HepG2 (cell line): Measurements from ENCODE around the gene TMEM258. TPM values are rescaled to one million over a fixed set of nuclear protein-coding genes. Genes with fewer than 3 reads are reported as not detected.

Source experiments
- CENPT ChIP-seq: sonication (generic); formaldehyde crosslinking; IDR thresholded peaks from 2 replicates; pipeline ENCODE4 v1.8.0; 2022; ENCODE audit warnings: low read depth, mild to moderate bottlenecking, moderate library complexity, missing genetic modification reagents
- HNF4G ChIP-seq, 2 experiments: sonication (generic) in 1 of 2; formaldehyde crosslinking in 1 of 2; IDR thresholded peaks; 2 replicates each; pipeline versions ENCODE4 v1.4.0 to v1.6.1; 2011 to 2020; ENCODE audit warnings: borderline replicate concordance in 2 of 2, low read depth in 2 of 2, mild to moderate bottlenecking in 2 of 2, low read length in 1 of 2, missing genetic modification reagents in 1 of 2, moderate library complexity in 1 of 2
- PHF8 ChIP-seq: sonication (generic); formaldehyde crosslinking; IDR thresholded peaks from 2 replicates; pipeline ENCODE4 v1.5.0; 2020; ENCODE audit warnings: missing genetic modification reagents
- POLR2AphosphoS5 ChIP-seq: IDR thresholded peaks from 2 replicates; pipeline ENCODE4 v1.6.1; 2012; ENCODE audit warnings: low read depth, low read length
- ZNF350 ChIP-seq: sonication (generic); formaldehyde crosslinking; IDR thresholded peaks from 2 replicates; pipeline ENCODE4 v1.4.0; 2020; ENCODE audit warnings: mild to moderate bottlenecking, low read depth, missing genetic modification reagents, borderline replicate concordance
- polyA plus RNA-seq, 8 experiments: library from polyadenylated mRNA; depleted of rRNA in 3 of 8; stranded (reverse) in 7 of 8; unstranded in 1 of 8; fragments of >200 nt; fragmentation: Illumina TruSeq in 4 of 8; extraction: Trizol in 4 of 8; gene quantifications; 2 replicates each; pipeline versions ENCODE4 v1.2.1 to v1.2.3, GENCODE V29; 2011 to 2016; ENCODE audit warnings: low read depth in 4 of 8, missing spikeins in 1 of 8, mixed read lengths in 1 of 8; ENCODE audit not compliant: insufficient read depth in 1 of 8
- total RNA-seq, 5 experiments: library from RNA; depleted of rRNA; stranded (reverse); fragments of >200 nt; fragmentation: Illumina TruSeq; extraction: Trizol; gene quantifications; 2 replicates each; pipeline ENCODE4 v1.2.3, GENCODE V29; 2016; ENCODE audit warnings: low read depth in 1 of 5
- TF ChIP-seq, protein P1 (sequence below): sonication (generic); formaldehyde crosslinking; IDR thresholded peaks from 2 replicates; pipeline ENCODE4 v1.4.0; 2020; ENCODE audit warnings: mild to moderate bottlenecking, missing genetic modification reagents
- TF ChIP-seq, protein P2 (sequence below): sonication (generic); formaldehyde crosslinking; IDR thresholded peaks from 2 replicates; pipeline ENCODE4 v1.9.0; 2022; ENCODE audit warnings: low read depth, missing genetic modification reagents
- TF ChIP-seq, protein P3 (sequence below): sonication (generic); formaldehyde crosslinking; IDR thresholded peaks from 2 replicates; pipeline ENCODE4 v1.4.0; 2020; ENCODE audit warnings: missing genetic modification reagents, borderline replicate concordance
- TF ChIP-seq, protein P4 (sequence below): sonication (generic); formaldehyde crosslinking; IDR thresholded peaks from 2 replicates; pipeline ENCODE4 v1.4.0; 2020; ENCODE audit warnings: mild to moderate bottlenecking, missing genetic modification reagents, borderline replicate concordance
- TF ChIP-seq, protein P5 (sequence below): sonication (generic); formaldehyde crosslinking; IDR thresholded peaks from 2 replicates; pipeline ENCODE4 v1.8.1; 2023; ENCODE audit warnings: mild to moderate bottlenecking, inconsistent platforms, moderate library complexity, missing genetic modification reagents, borderline replicate concordance

The TMEM258 gene
- total and polyA plus RNA-seq, 2 of the 13 experiments (the other 11 are each of a cell fraction or from before 2014, with no cell fraction given), result 175 to 424 TPM

DNA sequence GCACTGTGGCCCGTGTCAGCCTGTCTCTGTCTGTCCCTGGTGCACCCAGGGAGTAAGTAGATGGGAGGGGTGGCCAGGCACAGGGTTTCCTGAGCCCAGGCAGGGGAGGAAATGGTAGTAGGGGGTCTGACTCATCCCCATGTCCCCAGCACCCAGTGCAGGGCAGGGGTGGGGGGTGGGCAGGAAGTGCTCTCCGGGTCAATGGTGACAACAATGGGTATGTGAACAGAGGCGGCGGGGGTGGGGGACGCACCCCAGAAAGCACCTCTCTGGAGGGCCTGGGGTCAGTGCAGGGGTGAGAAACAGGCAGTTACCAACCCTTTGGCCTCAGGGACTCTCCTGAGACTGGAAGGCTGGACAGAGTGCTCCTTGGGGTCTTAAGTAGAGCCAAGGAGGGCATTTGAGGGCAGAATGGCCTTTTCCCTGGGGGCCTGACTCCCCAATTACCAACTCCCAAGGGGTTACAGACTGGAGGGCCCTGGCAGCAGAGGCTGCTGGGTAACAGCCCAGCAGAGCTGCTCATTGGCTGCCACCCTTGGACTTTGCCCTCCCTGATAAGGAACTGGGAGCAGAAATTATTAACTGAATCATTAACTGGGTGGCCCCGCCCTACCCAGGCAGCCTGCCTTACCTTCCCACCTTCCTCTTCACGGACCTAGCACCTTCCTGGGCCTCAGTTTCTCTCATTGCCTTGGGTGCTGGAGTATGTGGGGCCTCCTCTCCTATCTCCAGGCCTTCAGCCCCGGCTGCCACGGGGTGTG, 35.8 kb downstream of the TMEM258 start (continued):
- TF ChIP-seq CENPT (no peak), PHF8 (peak; percentile 45), HNF4G (IDR thresholded peaks at IDR 0.05; ENCODE audit: borderline replicate concordance, low read depth, low read length) (peak; percentile 96), HNF4G (CRISPR knock-in tag; IDR thresholded peaks at IDR 0.05; ENCODE audit: borderline replicate concordance, low read depth) (peak; percentile 76; the same call in 1 of the 2 replicates), ZNF350 (CRISPR knock-in tag) (peak; percentile 67), POLR2AphosphoS5 (peak; percentile 92)
- TF ChIP-seq, protein P1, sequence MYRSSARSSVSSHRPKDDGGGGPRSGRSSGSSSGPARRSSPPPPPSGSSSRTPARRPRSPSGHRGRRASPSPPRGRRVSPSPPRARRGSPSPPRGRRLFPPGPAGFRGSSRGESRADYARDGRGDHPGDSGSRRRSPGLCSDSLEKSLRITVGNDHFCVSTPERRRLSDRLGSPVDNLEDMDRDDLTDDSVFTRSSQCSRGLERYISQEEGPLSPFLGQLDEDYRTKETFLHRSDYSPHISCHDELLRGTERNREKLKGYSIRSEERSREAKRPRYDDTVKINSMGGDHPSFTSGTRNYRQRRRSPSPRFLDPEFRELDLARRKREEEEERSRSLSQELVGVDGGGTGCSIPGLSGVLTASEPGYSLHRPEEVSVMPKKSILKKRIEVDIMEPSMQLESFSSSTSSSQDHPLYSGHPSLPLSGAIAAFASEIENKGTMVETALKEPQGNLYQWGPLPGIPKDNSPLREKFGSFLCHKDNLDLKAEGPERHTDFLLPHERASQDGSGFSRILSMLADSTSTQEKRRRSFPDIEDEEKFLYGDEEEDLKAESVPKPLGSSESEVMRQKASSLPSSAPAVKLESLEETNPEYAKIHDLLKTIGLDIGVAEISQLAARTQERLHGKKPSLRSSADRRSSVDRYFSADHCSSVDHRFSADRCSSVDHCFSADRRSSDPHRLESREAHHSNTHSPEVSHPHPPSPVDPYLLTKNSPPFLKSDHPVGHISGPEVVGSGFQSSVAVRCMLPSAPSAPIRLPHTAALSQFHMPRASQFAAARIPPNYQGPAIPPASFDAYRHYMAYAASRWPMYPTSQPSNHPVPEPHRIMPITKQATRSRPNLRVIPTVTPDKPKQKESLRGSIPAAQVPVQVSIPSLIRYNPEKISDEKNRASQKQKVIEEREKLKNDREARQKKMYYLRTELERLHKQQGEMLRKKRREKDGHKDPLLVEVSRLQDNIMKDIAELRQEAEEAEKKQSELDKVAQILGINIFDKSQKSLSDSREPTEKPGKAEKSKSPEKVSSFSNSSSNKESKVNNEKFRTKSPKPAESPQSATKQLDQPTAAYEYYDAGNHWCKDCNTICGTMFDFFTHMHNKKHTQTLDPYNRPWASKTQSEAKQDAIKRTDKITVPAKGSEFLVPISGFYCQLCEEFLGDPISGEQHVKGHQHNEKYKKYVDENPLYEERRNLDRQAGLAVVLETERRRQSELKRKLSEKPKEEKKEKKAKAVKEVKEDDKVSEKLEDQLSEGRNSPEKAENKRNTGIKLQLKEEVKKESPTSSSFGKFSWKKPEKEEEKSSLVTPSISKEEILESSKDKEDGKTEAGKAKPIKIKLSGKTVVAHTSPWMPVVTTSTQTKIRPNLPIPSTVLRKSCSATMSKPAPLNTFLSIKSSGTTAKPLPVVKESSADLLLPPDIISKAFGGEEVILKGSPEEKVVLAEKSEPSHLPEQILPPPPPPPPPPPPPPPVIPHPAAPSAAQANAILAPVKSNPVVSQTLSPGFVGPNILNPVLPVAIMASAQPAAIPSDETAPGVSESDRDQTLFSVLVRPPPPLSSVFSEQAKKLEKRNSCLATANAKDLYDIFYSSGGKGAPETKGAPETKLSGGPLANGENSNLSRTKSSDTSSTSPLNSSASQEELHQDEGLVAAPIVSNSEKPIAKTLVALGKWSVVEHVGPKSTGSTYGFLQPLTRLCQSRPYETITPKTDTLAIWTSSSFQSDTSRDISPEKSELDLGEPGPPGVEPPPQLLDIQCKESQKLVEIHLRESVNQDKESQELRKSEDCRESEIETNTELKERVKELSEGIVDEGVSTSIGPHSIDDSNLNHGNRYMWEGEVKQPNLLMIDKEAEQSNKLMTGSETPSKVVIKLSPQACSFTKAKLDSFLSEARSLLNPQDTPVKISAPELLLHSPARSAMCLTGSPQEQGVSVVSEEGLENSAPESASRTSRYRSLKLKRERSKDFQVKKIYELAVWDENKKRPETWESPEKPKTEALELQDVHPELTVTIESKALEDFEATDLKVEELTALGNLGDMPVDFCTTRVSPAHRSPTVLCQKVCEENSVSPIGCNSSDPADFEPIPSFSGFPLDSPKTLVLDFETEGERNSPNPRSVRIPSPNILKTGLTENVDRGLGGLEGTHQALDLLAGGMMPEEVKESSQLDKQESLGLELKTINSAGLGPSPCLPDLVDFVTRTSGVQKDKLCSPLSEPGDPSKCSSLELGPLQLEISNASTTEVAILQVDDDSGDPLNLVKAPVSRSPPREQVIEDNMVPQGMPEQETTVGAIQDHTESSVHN (CRISPR knock-in tag), result no peak
- TF ChIP-seq, protein P2, sequence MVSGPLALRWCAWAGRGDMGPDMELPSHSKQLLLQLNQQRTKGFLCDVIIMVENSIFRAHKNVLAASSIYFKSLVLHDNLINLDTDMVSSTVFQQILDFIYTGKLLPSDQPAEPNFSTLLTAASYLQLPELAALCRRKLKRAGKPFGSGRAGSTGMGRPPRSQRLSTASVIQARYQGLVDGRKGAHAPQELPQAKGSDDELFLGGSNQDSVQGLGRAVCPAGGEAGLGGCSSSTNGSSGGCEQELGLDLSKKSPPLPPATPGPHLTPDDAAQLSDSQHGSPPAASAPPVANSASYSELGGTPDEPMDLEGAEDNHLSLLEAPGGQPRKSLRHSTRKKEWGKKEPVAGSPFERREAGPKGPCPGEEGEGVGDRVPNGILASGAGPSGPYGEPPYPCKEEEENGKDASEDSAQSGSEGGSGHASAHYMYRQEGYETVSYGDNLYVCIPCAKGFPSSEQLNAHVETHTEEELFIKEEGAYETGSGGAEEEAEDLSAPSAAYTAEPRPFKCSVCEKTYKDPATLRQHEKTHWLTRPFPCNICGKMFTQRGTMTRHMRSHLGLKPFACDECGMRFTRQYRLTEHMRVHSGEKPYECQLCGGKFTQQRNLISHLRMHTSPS, result peak; percentile 63; the same call in 1 of the 2 replicates
- TF ChIP-seq, protein P3, sequence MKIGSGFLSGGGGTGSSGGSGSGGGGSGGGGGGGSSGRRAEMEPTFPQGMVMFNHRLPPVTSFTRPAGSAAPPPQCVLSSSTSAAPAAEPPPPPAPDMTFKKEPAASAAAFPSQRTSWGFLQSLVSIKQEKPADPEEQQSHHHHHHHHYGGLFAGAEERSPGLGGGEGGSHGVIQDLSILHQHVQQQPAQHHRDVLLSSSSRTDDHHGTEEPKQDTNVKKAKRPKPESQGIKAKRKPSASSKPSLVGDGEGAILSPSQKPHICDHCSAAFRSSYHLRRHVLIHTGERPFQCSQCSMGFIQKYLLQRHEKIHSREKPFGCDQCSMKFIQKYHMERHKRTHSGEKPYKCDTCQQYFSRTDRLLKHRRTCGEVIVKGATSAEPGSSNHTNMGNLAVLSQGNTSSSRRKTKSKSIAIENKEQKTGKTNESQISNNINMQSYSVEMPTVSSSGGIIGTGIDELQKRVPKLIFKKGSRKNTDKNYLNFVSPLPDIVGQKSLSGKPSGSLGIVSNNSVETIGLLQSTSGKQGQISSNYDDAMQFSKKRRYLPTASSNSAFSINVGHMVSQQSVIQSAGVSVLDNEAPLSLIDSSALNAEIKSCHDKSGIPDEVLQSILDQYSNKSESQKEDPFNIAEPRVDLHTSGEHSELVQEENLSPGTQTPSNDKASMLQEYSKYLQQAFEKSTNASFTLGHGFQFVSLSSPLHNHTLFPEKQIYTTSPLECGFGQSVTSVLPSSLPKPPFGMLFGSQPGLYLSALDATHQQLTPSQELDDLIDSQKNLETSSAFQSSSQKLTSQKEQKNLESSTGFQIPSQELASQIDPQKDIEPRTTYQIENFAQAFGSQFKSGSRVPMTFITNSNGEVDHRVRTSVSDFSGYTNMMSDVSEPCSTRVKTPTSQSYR (CRISPR knock-in tag), result peak; percentile 83
- TF ChIP-seq, protein P4, sequence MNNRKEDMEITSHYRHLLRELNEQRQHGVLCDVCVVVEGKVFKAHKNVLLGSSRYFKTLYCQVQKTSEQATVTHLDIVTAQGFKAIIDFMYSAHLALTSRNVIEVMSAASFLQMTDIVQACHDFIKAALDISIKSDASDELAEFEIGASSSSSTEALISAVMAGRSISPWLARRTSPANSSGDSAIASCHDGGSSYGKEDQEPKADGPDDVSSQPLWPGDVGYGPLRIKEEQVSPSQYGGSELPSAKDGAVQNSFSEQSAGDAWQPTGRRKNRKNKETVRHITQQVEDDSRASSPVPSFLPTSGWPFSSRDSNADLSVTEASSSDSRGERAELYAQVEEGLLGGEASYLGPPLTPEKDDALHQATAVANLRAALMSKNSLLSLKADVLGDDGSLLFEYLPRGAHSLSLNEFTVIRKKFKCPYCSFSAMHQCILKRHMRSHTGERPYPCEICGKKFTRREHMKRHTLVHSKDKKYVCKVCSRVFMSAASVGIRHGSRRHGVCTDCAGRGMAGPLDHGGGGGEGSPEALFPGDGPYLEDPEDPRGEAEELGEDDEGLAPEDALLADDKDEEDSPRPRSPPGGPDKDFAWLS (CRISPR knock-in tag), result 0 out of 2 replicates have a peak, but pooled peaks have one; percentile 71
- TF ChIP-seq, protein P5, sequence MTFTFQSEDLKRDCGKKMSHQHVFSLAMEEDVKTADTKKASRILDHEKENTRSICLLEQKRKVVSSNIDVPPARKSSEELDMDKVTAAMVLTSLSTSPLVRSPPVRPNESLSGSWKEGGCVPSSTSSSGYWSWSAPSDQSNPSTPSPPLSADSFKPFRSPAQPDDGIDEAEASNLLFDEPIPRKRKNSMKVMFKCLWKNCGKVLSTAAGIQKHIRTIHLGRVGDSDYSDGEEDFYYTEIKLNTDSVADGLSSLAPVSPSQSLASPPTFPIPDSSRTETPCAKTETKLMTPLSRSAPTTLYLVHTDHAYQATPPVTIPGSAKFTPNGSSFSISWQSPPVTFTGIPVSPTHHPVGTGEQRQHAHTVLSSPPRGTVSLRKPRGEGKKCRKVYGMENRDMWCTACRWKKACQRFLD, result no peak
